NT2/D1 (cell line): ENCODE results near the gene FAM234B.
"Not testable (repeated sequence)": the region's sequence is repeated elsewhere in the genome, so short reads cannot be mapped to it uniquely, and the experiment has no call there.

Experiments used
- DNase-seq: peaks from one replicate; pipeline ENCODE4 v3.0.0-alpha.2; 2011; ENCODE audit warnings: low read depth, low spot score
- H3K27me3 ChIP-seq: 2 replicates; pipeline ENCODE4 v1.6.0; 2011; ENCODE audit warnings: mild to moderate bottlenecking; ENCODE audit not compliant: insufficient read length, insufficient read depth
- H3K36me3 ChIP-seq: 2 replicates; pipeline ENCODE4 v1.6.1; 2011; ENCODE audit warnings: mild to moderate bottlenecking, low read length, mixed read lengths; ENCODE audit not compliant: insufficient read depth, insufficient read length
- H3K4me1 ChIP-seq: 2 replicates; pipeline ENCODE4 v1.5.1; 2011; ENCODE audit not compliant: insufficient read depth, insufficient read length
- H3K4me3 ChIP-seq: 2 replicates; pipeline ENCODE4 v1.5.1; 2011; ENCODE audit warnings: low read depth; ENCODE audit not compliant: insufficient read length
- H3K9ac ChIP-seq: 2 replicates; pipeline ENCODE4 v1.6.0; 2011; ENCODE audit warnings: low read depth; ENCODE audit not compliant: insufficient read length
- H3K9me3 ChIP-seq: 2 replicates; pipeline ENCODE4 v1.5.1; 2011; ENCODE audit warnings: mild to moderate bottlenecking, low read length; ENCODE audit not compliant: insufficient read depth
- SUZ12 ChIP-seq: IDR thresholded peaks from 2 replicates; pipeline ENCODE4 v1.6.1; 2011; ENCODE audit not compliant: insufficient read length, insufficient read depth; ENCODE audit errors: extremely low read depth
- YY1 ChIP-seq: IDR thresholded peaks from 2 replicates; pipeline ENCODE4 v1.6.1; 2011; ENCODE audit not compliant: insufficient read length, insufficient read depth
- ZNF274 ChIP-seq: IDR thresholded peaks from 2 replicates; pipeline ENCODE4 v1.6.1; 2011; ENCODE audit warnings: mild to moderate bottlenecking, low read depth, low read length

The FAM234B gene

DNA sequence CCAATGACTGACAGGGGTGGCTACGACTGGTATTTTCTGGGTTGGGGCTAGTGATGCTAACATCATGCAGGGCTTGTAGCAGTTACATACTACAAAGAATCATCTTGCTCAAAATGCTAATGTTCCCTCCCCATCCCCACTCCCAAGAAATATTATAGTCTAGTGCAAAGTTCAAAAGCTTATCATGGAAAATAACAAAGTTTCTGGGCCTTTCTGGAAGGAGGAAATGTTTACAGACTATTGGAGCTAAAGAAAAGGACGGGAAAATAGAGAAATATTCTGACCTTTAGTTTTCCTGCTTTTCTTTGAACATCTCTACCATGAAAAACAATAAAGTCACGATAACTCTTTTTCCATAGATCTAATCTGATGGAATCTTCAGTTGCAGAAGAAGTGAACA lies 36.1 kb downstream of the FAM234B start:
- H3K4me1 ChIP-seq = peaks cover 8% of the 10 kb centered on the region
- no peaks in the 10 kb centered on the region for H3K27me3 ChIP-seq
- no peak for TF ChIP-seq YY1
- TF ChIP-seq ZNF274 = no peak
- no peak for TF ChIP-seq SUZ12
- no peak for DNase-seq
- H3K4me3 ChIP-seq = no peak overlapping the region
- H3K9me3 ChIP-seq = no peaks in the 10 kb centered on the region
- H3K36me3 ChIP-seq = peaks cover 30% of the 10 kb centered on the region
- no peak overlapping the region for H3K9ac ChIP-seq

- no peak for DNase-seq
- Histone ChIP-seq H3K9me3 (no peaks in the 10 kb centered on the region), H3K27me3 (no peaks in the 10 kb centered on the region), H3K4me3 (no peak overlapping the region), H3K36me3 (peaks cover 22% of the 10 kb centered on the region), H3K4me1 (peaks cover 11% of the 10 kb centered on the region), H3K9ac (no peak overlapping the region)
- TF ChIP-seq ZNF274 = no peak
- no peak for TF ChIP-seq YY1
- no peak for TF ChIP-seq SUZ12
Observed at GRCh38 chr12:13082861-13083260, 38.7 kb downstream of the FAM234B start.

DNA sequence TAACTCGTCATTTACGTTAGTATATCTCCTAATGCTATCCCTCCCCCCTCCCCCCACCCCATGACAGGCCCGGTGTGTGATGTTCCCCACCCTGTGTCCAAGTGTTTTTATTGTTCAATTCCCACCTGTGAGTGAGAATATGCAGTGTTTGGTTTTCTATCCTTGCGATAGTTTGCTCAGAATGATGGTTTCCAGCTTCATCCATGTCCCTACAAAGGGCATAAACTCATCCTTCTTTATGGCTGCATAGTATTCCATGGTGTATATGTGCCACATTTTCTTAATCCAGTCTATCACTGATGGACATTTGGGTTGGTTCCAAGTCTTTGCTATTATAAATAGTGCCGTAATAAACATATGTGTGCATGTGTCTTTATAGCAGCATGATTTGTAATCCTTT lies 39.5 kb downstream of the FAM234B start:
- not testable (repeated sequence) for H3K9me3 ChIP-seq, DNase-seq, H3K4me3 ChIP-seq, H3K27me3 ChIP-seq, H3K9ac ChIP-seq
- Histone ChIP-seq H3K4me1 (peaks cover 14% of the 10 kb centered on the region), H3K36me3 (peaks cover 22% of the 10 kb centered on the region)

DNA sequence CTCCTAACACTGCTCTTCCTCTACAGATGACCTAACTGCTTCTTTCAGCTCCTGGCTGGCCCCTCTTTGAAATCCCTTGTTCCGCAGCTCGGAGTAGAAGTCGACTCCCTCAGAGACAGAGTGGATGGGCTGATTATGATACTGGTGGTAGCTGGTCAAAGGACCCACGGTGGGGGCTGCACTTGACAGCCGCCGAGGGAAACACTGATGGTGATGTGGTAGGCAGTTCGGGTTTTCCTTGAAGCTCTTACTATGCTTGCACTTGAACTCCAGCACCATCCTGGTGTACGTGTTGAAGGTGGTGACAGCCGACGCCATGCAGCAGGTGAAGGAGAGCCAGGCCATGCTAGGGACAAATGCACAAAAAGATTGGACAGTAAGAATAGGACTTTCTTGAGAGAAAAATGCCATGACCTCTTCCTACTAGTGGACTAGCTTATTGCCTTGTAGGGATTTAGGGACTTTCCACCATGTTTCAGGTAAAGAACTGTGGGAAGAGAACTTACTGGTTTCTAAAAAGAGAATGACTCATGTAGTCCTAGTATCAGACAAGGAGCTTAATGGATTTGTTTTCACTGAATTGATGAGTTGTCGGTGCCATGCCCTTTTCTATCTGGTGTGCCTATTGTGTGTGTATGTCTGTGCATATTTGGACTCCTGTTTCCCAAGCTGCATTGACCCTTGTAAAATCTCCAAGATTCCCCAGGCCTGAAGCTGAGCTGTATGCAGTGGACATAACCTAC lies 40.9 kb downstream of the FAM234B start:
- no peak for DNase-seq
- TF ChIP-seq ZNF274 (no peak), SUZ12 (no peak), YY1 (no peak)

DNA sequence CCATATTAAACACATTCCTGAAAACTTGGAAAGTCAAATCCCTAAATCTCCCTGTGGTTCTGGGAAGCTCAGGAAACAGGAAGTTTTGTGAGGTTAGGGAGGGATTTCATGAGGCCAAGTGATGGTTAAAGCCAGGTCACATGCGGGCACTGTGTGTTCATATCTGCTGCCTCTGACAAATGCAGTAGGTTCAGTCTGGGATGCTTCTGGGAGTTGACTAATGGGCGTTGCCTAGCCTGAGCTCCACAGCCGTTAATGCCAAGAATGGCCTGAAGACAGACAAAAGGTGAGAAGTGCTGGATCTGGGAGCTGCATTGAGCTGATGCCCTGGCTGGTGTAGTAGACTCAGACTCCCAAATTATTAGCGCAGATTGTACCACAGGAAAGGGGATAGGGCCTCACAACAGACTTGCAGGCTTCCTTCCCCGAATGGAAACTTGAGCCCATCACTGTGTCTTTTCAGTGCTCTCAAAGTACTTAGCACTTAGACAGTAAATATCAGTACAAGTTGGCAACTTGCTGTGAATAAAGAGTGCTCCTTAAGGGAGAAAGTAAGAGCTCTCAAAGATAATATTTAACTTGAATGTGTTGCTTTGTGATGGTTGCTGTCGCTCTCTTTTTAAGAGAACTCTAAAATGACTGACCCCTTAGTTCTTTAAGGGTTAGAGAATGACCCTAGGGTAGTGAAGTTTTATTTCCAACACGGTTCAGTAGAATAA lies 41.9 kb downstream of the FAM234B start:
- Histone ChIP-seq H3K4me1 (peaks cover 14% of the 10 kb centered on the region), H3K27me3 (no peaks in the 10 kb centered on the region), H3K4me3 (no peak overlapping the region), H3K36me3 (peaks cover 10% of the 10 kb centered on the region), H3K9ac (no peak overlapping the region), H3K9me3 (no peaks in the 10 kb centered on the region)
- TF ChIP-seq ZNF274 (no peak), YY1 (no peak), SUZ12 (no peak)
- DNase-seq = no peak

More for the DNA sequence above, 40.9 kb downstream of the FAM234B start:
- H3K4me1 ChIP-seq = peaks cover 14% of the 10 kb centered on the region
- no peaks in the 10 kb centered on the region for H3K9me3 ChIP-seq
- peaks cover 17% of the 10 kb centered on the region for H3K36me3 ChIP-seq
- no peaks in the 10 kb centered on the region for H3K27me3 ChIP-seq
- H3K9ac ChIP-seq = no peak overlapping the region
- H3K4me3 ChIP-seq = no peak overlapping the region

GRCh38 chr12:13087766-13088165 lies 43.6 kb downstream of the FAM234B start:
- peaks cover 8% of the 10 kb centered on the region for H3K36me3 ChIP-seq
- no peaks in the 10 kb centered on the region for H3K9me3 ChIP-seq
- H3K4me3 ChIP-seq = no peak overlapping the region
- no peak for TF ChIP-seq ZNF274
- TF ChIP-seq SUZ12 = no peak
- H3K9ac ChIP-seq = peak overlapping the region; percentile 2
- no peaks in the 10 kb centered on the region for H3K27me3 ChIP-seq
- DNase-seq = peak; percentile 56
- peaks cover 19% of the 10 kb centered on the region for H3K4me1 ChIP-seq

DNA sequence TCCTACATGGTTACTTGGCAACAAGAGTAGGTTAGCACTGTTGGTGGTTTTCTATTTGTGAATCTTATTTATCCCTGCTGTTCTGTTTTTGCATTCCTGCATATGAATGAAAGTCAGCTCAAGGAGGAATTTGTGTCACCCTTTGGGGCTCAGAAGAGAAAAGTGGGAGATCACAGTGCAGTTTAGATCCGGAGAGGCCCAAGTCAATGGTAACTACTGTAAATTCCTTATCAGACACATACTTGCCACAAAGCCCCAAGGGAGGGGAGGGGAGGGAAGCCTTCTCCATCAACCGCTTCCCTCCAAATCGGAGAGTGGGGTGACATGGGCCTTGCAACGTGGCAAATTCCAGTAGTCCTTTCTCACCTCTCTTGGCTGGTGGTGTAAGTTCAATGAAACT lies 44.3 kb downstream of the FAM234B start:
- peak; percentile 99 for DNase-seq
- Histone ChIP-seq H3K9ac (peak overlapping the region; percentile 7), H3K4me1 (peaks cover 20% of the 10 kb centered on the region), H3K4me3 (no peak overlapping the region), H3K36me3 (peaks cover 8% of the 10 kb centered on the region), H3K9me3 (no peaks in the 10 kb centered on the region), H3K27me3 (no peaks in the 10 kb centered on the region)
- TF ChIP-seq SUZ12 (no peak), YY1 (no peak), ZNF274 (no peak)

GRCh38 chr12:13090054-13090453 lies 45.9 kb downstream of the FAM234B start:
- H3K27me3 ChIP-seq = no peaks in the 10 kb centered on the region
- H3K4me1 ChIP-seq = peaks cover 21% of the 10 kb centered on the region
- no peak for DNase-seq
- peaks cover 4% of the 10 kb centered on the region for H3K36me3 ChIP-seq
- H3K9me3 ChIP-seq = no peaks in the 10 kb centered on the region
- no peak for TF ChIP-seq YY1
- no peak for TF ChIP-seq ZNF274
- no peak for TF ChIP-seq SUZ12
- no peak overlapping the region for H3K9ac ChIP-seq
- no peak overlapping the region for H3K4me3 ChIP-seq
